ENCODE measurements around the gene COL5A3. TPM values are rescaled to one million over a fixed set of nuclear protein-coding genes. Genes with fewer than 3 reads are reported as not detected.
A peak's percentile ranks its signal among the peaks of the same experiment; 100 is the strongest.

COL5A3 gene
- total and polyA plus RNA-seq, 2 experiments from 2014 or later = 1.0 to 1.2 TPM

- Mint-ChIP-seq H3K27me3 (ENCODE audit: insufficient read depth, low read depth, poor library complexity) (peaks cover 9% of the 10 kb centered on the region), H3K9me3 (no peaks in the 10 kb centered on the region; the same call in 2 of the 3 replicates), H3K27ac (no peak overlapping the region), H3K4me1 (peaks cover 8% of the 10 kb centered on the region), H3K36me3 (ENCODE audit: low read depth) (peaks cover 11% of the 10 kb centered on the region), H3K4me3 (no peak overlapping the region)
- no peaks in the 10 kb centered on the region for H3K36me3 ChIP-seq (ENCODE audit: insufficient read depth)
- H3K27me3 ChIP-seq (ENCODE audit: insufficient read depth) = peaks cover 8% of the 10 kb centered on the region; the same call in 1 of the 2 replicates
- no peak overlapping the region for H3K27ac ChIP-seq (ENCODE audit: low read depth)
- H3F3A ChIP-seq (replicated peaks; ENCODE audit: low read depth) = 0 out of 2 replicates have a peak, but pooled peaks cover 4% of the 10 kb centered on the region
- ATAC-seq (no peak), DNase-seq (ENCODE audit: low spot score) (no peak)
- H3K4me1 ChIP-seq (ENCODE audit: insufficient read depth) = peaks cover 15% of the 10 kb centered on the region
- H3K79me2 ChIP-seq (replicated peaks; ENCODE audit: insufficient read depth) = peaks cover 58% of the 10 kb centered on the region
- no peak for TF ChIP-seq EZH2 (IDR thresholded peaks at IDR 0.05; ENCODE audit: low read depth, unreplicated experiment)
- TF ChIP-seq POLR2AphosphoS5 (IDR thresholded peaks at IDR 0.05; ENCODE audit: low read depth) = no peak
- no peak for TF ChIP-seq ETS1 (IDR thresholded peaks at IDR 0.05)
- TF ChIP-seq ZNF114 (CRISPR knock-in tag; IDR thresholded peaks at IDR 0.05) = no peak
- TF ChIP-seq JUNB (IDR thresholded peaks at IDR 0.05; ENCODE audit: unreplicated experiment) = no peak
- no peak for TF ChIP-seq ZNF462 (CRISPR knock-in tag; IDR thresholded peaks at IDR 0.05)
- TF ChIP-seq EZH2phosphoT487 (IDR thresholded peaks at IDR 0.05; ENCODE audit: unreplicated experiment) = no peak
- no peak for TF ChIP-seq CREB1 (CRISPR knock-in tag; IDR thresholded peaks at IDR 0.05; ENCODE audit: low read depth)
- H2AFZ ChIP-seq = no peak overlapping the region
- H3K9me2 ChIP-seq (ENCODE audit: insufficient read depth) = no peaks in the 10 kb centered on the region
- peak overlapping the region; percentile 93; the same call in 1 of the 2 replicates for H3K4me2 ChIP-seq
- H4K20me1 ChIP-seq (replicated peaks; ENCODE audit: insufficient read depth) = peaks cover 39% of the 10 kb centered on the region
- H3K4me3 ChIP-seq = no peak overlapping the region
Observed at GRCh38 chr19:9911524-9912185, 98.6 kb downstream of the COL5A3 start.
